Dedifferentiated amniotic fluid mesenchymal stem cell (primary cell): ENCODE data around the gene COL6A6.
"Not testable (repeated sequence)": the region's sequence is repeated elsewhere in the genome, so short reads cannot be mapped to it uniquely, and the experiment has no call there.

Experiments
- DNase-seq: peaks from one replicate; pipeline ENCODE4 v3.0.0-alpha.2; 2016; ENCODE audit errors: extremely low spot score

Gene COL6A6

GRCh38 chr3:130537673-130538304 is 20.8 kb downstream of the COL6A6 start:
- DNase-seq = peak; percentile 28

GRCh38 chr3:130539005-130539404 is 22.0 kb downstream of the COL6A6 start:
- no peak for DNase-seq

- no peak for DNase-seq
Measured at GRCh38 chr3:130543322-130543721, 26.3 kb downstream of the COL6A6 start.

GRCh38 chr3:130546920-130547679 is 30.1 kb downstream of the COL6A6 start:
- no peak for DNase-seq

- not testable (repeated sequence) for DNase-seq
Measured at GRCh38 chr3:130547680-130548065, 30.7 kb downstream of the COL6A6 start.

GRCh38 chr3:130548356-130548755 is 31.4 kb downstream of the COL6A6 start:
- DNase-seq = no peak

GRCh38 chr3:130557336-130558035 is 40.5 kb downstream of the COL6A6 start:
- DNase-seq = no peak

- no peak for DNase-seq
Measured at GRCh38 chr3:130558366-130558765, 41.4 kb downstream of the COL6A6 start.

- DNase-seq = no peak
Measured at GRCh38 chr3:130565224-130565623, 48.2 kb downstream of the COL6A6 start.
